ENCODE data around the gene EIF3L.

Gene EIF3L

GRCh38 chr22:37817705-37818408 is 31.4 kb upstream of the EIF3L start:
- peak; percentile 90 for DNase-seq

DNA sequence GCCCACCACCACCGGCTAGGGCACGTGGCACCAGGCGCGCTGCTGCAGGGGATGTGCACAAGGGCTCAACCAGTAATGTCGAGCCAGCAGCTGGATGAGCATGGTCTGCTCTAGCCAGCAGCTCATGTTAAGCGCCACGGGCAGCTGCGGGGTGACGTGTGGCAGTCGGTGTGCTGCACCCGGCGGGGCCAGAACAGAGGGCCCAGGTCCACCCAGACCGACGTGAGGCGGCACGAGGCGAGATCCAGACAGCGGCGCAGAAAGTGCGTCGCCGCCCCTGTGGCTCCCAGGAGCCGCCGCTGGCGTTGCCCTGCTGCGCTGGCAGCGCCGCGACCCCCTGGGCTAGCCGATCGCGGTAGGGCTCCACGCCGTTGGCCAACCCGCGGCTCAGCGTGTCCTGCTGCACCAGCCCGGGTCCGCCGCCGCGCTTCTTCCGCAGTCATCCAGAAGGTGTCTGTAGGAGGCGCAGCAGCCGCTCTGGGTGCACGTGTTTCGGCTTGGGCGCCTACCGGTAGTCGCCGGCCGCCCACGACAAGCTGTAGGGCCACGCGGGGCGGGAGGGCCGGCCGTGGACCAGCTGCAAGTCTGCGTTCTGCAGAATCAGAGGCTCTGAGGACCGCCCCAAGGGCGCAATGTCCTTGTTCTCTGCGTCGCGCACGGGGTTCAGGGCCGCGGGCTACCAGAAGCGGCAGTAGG is 30.7 kb upstream of the EIF3L start:
- DNase-seq: peak; percentile 72

GRCh38 chr22:37819105-37819433 is 30.1 kb upstream of the EIF3L start:
- DNase-seq: no peak

DNA sequence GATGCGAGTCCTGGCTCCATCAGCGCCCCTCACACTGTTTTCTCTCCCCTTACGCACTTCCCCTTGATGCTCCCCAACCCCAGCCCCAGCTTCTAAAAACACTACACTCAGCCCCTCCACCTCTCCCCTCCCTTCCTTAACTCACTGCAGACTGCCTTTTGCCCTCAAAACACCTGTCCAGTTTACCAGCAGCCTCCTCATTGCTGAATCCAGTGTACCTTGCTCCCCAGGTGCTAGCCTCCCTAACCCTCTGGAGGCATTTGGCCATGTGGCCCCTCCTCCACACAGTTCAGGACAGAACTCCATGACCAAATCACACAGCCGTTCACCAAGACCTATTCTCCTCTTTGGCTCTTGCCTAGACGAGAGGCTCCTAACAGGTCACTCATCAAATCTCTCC is 28.9 kb upstream of the EIF3L start:
- DNase-seq: no peak

GRCh38 chr22:37822079-37822833 is 27.0 kb upstream of the EIF3L start:
- no peak for DNase-seq

GRCh38 chr22:37823134-37823985 is 25.9 kb upstream of the EIF3L start, which contains the start of gene GALR3:
GALR3 (plus strand) TSS chr22:37823382; CDS start chr22:37823407, 25 bp downstream.
- no peak for DNase-seq

DNA sequence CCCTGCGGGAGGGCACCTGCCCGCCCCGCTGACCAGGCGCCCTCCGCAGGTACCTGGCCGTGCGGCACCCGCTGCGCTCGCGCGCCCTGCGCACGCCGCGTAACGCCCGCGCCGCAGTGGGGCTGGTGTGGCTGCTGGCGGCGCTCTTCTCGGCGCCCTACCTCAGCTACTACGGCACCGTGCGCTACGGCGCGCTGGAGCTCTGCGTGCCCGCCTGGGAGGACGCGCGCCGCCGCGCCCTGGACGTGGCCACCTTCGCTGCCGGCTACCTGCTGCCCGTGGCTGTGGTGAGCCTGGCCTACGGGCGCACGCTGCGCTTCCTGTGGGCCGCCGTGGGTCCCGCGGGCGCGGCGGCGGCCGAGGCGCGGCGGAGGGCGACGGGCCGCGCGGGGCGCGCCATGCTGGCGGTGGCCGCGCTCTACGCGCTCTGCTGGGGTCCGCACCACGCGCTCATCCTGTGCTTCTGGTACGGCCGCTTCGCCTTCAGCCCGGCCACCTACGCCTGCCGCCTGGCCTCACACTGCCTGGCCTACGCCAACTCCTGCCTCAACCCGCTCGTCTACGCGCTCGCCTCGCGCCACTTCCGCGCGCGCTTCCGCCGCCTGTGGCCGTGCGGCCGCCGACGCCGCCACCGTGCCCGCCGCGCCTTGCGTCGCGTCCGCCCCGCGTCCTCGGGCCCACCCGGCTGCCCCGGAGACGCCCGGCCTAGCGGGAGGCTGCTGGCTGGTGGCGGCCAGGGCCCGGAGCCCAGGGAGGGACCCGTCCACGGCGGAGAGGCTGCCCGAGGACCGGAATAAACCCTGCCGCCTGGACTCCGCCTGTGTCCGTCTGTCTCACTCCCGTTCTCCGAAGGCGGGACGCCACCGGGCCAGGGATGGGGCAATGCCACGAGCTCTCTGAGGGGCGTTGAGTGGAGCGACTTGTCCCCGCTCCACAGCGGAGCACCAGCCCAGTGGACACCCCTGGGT is 24.3 kb upstream of the EIF3L start:
- DNase-seq: no peak

- DNase-seq: peak; percentile 91
Observed at GRCh38 chr22:37827056-37827455, 22.2 kb upstream of the EIF3L start.

GRCh38 chr22:37830093-37830842 is 19.0 kb upstream of the EIF3L start:
- no peak for DNase-seq

DNA sequence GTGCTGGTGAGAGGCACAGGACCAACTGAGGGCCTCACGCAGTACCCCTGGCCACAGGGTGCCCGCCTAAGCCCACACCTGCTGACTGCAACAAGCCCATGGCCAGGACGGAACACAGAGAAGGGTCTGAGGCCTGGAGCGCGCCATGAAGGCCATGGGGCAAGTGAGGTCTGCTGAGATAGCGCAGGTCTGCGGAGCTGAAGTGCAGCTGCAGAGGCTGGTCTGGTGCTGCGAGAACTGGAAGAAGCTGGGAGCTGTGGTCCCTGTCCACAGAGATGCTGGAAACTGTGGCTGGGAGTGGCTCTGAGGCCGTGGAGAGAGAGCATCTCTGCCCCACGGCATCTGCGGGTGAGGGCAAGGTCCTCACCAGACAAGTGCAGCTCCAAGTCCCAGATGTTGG is 17.7 kb upstream of the EIF3L start:
- DNase-seq: no peak

DNA sequence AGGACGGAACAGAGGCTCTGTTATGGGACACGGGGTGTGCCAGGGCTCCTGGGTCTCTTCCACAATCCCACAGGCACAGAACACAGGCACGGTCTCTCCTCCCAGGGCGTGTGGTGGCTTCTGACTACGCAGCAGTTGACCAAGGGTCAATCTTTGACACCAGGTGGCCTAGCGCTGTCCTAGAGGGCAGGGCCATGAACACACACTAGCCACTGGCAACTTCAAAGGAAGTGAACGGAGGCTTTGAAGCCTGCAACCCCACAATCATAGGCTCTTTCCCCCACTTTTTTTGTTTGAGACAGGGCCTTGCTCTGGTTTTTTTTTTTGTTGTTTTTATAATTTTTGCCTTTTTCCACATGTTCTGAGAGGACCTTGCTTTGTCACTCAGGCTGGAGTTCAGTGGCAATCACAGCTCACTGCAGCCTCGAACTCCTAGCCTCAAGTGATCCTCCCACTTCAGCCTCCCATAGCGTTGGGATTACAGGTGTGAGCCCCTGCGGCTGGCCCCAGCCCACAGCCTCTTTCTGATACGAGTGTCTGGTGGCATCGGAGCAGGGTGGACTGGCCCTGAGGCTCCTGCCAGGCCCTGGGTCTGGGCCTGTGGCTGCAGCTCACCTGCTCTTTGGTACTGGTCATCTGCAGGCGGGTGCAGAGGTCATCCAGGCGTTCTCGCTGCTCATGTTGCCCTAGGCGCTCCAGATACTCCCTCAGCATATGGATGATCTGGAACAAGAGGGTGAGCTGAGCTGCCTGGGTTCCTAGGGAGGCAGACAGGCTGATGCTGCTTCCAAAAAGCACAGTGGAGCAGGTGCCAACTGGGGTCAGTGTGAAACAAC is 17.0 kb upstream of the EIF3L start:
- no peak for DNase-seq

- no peak for DNase-seq
Observed at GRCh38 chr22:37842015-37842793, 7.0 kb upstream of the EIF3L start.

DNA sequence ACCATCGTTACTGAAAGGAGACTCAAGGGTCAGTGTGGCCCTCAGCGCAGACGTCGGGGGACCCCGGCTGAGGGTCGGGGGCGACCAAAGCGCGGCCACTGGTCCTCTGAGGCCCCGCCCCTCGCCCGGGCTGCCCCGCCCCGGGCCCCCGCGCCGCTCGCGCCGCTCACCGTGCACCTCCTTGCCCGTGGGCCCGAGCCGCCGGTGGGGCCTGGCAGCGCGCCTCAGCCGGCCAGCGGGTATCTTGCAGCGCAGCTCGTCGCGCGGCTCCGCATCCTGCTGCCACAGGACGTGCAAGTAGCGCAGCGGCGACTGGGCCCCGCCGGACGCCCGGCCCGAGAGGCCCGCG is 5.5 kb upstream of the EIF3L start:
- no peak for DNase-seq

DNA sequence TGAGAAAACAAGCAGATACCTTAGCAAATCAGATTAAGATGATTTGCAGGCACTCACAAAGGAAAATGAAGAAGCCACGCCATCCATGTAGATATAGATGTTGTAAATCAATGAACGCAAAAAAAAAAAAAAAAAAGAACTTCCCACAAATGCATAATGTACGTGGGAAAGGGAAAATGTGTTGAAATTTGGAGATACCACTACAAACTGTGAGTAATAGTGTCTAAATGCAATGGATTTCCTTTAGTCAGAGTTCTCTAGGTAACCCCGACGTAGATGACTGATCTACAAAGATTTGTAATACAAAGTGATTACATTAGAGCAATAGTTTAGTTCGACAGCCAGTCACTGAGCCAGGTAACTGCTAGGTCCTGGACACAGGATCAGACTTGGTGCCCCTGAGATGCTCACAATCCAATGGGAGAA is 4.3 kb upstream of the EIF3L start:
- no peak for DNase-seq

DNA sequence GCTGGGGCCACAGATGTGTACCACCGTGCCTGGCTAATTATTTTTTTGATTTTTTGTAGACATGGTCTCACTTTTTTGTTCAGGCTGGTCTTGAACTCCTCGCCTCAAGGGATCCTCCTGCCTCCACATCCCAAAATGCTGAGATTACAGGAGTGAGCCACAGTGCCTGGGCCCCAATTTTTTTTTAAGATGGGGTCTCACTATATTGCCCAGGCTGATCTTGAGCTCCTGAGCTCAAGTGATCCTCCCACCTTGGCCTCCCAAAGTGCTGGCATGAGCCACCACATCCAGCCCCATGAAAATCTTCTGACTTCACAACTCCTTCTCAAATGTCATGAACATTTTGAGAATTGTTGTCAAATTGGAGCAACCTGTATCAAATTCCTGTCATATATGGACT is 2.8 kb upstream of the EIF3L start:
- DNase-seq: no peak

GRCh38 chr22:37848587-37849088 is 581 bp upstream of the EIF3L start:
- DNase-seq: no peak

DNA sequence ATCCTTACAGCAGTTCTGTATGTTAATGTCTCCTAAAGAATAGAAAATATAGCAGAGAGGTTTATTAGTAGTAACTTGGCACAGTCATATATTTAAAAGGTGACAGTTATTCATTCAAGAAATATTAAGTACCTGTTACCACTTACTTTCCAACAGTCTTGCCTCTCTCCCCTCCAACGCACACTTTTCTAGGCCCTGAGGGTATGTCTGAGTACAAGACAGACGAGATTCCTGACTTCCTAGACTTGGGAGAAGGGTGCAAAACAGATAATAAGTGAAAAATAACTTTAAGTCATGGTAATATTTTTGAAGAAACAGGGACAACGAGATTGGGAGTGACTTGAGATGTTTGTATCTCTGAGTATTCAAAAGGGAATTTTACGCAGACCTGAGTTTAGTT is 1.6 kb downstream of the EIF3L start:
- no peak for DNase-seq

DNA sequence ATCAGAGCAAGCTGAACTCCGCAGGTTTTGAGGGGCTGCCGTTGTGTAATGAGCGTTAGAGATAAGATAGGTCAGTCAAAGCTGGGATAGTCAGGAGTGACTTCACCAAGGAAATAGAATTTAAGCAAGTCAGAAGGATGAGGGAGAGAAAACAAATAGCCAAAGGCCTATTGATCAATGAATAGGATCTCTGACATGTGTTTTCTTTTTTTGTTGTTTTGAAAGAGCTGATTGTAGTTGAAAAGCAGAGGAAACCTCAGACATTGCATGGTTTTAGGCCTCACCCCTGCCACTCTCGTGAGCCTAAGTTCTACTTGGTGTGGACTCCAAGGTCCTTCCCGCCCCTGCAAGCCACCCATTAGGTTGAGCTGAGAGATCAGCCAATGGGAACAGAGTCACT is 3.2 kb downstream of the EIF3L start:
- DNase-seq: no peak

DNA sequence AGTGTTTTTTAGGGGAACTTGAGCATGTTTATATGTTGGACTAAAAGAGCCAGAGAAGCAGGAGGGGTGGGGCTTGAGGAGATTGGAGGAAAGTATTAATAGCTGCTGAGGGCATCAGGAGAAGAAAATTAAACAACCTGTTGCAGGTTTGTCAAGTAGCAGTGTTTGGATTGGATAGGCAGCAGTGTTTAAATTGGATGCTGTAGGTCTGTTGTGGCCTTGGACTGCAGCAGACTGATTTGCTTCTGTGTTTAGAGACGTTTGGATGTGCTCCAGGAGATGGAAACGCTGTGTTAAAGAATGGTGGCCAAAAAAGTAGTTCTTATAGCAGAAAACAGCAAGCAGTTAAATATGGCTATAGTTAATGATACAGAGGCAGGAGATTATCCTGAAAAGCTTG is 5.7 kb downstream of the EIF3L start:
- no peak for DNase-seq

Data from right hindlimb (tissue), 1 donor.